GM21423 (cell line): Measurements from ENCODE around the gene PAGE2B.
"Not testable (repeated sequence)": the region's sequence is repeated elsewhere in the genome, so short reads cannot be mapped to it uniquely, and the experiment has no call there.

Source experiments
- ATAC-seq: cut with Tn5 transposase; IDR thresholded peaks from one replicate; pipeline ENCODE4 v1.9.1; 2021; ENCODE audit warnings: mild to moderate bottlenecking, moderate library complexity; ENCODE audit not compliant: unreplicated experiment

The PAGE2B gene, protein sequence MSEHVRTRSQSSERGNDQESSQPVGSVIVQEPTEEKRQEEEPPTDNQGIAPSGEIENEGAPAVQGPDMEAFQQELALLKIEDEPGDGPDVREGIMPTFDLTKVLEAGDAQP

DNA sequence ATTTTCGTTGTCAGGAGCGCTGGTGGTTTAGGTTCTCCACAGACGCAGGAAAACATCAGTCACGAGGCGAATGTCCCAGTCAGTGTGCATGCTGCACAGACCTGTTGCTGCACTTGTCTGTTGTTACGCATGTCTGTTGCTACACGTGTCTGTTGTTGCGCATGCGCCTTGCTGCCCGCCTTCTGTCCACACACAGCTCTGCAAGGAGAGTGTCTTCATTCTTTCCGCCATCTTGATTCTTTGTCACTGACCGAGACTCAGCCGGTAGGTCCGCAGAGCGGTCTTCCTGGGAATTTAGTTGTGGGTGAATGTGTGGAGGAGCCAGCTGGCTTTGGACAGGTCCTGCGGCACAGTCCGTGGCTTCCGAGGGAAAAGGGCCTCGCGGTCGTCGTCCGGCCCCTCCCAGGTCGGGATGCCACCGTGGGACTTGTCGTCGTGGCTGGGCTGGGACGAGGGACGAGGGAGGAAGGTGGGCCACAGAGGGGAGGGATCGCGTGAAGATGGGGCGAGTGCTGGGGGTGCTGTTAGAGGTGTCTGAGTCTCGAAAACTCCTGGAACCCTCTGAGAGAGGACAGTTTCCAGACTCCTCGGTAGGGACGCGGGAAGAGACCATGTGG is at the start of gene PAGE2B:
PAGE2B (plus strand) TSS at position 180 of the 617 bp plus-strand sequence. CDS start 1,012 bp downstream, outside the sequence.
- ATAC-seq: no peak

DNA sequence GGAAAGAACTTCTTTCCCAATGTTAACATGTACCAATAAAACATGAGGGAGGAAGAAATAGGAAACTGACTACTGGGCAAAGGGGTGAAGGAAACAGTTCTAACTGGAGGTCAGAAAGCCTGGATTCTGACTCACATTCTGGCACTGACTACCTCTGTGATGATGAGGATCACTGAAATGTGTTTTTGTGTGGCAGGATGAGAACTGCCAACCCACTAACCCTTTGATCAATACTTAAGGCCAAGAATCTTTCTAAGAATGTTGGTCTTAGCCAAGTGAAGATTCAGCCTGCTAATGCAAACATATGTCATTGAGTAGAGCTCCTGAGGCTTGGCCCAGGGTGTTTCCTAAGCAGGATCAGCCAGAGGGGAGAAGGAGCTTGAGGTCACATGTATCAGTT is 48.7 kb upstream of the PAGE2B start:
- no peak for ATAC-seq

DNA sequence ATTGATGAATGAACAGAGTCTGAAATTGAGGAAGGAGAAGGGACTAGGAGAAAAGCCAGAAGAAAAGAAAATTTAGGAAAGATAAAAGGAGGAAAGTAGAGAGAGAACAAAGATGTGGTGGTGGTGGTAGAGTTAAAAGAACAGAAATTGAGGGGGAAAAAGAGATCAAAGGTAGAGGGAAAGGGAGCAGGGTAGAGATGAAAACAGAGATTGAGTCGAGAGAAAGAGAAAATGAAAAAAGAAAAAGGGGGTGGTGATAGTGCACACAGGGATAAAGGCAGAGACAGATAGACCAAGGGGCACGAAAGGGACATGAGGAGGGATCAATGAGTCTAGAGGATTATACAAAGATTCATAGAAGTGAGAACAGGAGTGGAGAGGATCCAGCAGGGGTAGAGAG is 48.0 kb upstream of the PAGE2B start:
- no peak for ATAC-seq

DNA sequence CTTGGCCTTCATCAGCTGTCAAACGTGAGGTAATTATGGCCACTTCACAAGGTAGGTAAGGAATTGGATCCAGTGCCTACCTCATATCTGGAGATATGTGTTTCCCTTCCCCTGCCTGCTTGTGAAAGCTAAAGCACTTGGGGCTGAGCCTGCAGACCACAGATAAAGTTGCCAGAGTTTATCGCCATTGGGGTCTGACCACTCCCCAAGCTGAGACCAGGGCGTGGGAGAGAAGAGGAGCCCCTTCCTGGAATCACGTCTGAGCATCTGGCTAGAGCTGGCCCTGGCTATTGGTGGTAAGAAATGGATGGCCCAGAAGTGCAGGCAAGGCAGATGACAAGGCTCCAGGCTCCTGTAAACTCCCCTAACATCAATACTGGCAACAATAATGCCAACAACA is 46.8 kb upstream of the PAGE2B start:
- no peak for ATAC-seq

DNA sequence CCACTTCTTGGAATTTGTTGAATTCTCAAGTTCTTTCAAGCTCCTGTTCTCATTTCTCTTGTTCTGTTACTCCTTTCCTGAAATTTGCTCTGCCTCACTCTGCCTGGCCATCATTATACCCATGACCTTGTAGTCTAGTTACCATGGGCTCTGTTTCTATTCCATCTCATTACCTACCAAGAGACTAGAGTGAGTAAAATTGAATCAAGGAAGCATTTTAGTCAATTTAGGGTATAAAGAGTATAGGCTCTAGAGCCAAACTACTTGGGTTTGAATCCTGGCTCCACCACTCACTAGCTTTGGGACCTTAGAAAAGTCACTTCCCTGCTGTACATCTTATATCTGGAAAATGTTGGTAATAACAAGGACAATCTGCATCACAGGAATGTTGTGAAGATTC is 46.2 kb upstream of the PAGE2B start:
- no peak for ATAC-seq

DNA sequence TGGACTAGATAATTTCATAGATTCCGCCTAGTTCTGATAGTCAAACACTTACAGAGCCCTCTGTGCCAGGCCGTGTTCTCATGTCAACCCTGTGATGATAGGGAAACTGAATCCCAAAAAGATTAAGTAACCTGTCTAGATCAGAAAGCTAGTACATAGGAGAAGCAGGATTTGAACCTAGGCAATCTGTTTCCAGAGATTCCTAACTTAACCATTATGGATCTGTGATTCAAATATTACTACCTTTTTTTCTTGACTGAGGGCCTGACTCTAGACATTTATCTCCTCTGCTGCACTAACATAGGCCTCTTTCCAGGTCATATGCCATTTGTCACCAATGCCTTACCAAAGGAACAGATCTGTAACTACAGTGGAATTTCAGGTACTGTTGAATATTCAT is 45.5 kb upstream of the PAGE2B start:
- ATAC-seq: no peak

DNA sequence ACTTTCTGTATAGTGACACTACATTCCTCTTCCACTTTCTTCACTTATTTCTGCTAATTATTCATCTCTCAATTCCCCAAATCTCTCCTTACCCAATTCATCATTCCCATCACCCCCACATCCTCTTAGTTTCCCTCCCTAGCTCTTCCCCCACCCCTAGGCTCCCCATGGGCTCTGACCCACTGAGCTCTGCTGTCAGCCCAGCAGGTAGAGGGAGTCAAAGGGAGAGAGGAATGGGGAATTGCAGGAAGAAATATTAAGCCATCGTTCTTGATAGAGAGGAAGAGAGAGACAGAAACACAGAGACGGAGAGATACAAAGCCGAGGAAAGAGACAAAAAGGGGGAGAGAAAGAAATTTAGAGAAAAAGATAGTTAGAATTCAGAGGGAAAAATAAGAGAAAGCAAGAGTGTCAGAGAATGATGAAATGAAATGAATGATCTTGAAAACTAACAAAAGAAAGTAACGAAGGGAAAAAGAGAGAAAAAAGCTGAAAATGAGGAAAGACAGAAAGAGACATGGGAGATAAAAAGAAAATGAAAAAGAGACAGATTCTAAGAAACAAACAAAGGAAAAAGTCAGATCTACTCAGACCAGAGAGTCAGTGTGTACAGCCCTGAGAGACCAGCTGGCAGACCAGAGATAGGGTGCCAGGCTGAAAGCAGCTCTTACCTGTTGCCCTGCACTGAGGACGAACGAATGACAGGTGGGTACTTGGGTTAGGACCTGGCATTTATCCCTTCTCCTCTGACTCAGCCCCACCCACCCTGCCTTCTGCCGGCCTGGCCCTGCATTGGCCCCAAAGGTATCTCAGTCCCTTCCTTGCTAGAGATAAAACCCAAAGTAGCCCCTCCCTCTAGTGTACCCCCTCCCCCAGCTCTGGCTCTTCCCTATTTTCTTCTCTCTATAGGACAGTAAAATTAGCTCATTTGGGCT is 44.3 kb upstream of the PAGE2B start, which contains the start of gene ALAS2:
ALAS2 (minus strand) TSS at position 707 of the 935 bp plus-strand sequence. CDS start 4,977 bp downstream, outside the sequence.
- ATAC-seq: no peak

DNA sequence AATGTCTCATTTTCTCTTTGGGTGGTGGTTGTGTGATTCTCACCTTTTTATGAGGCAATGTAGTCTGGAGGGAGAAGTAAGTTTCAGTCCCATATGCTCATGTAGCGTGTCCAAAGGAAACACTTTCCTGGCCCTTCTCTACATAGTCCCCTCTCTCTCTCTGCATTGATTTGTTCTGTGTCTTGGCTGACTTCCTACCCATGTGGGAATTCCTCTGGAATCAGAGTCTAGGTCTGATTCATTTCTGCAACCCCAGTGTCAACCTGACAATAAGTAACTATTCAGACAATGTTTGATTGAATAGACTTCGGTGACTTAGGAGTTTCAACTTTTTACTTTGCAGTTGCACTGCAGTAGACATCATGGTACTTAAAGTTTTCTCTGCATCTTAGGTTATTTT is 41.4 kb upstream of the PAGE2B start:
- ATAC-seq: no peak

DNA sequence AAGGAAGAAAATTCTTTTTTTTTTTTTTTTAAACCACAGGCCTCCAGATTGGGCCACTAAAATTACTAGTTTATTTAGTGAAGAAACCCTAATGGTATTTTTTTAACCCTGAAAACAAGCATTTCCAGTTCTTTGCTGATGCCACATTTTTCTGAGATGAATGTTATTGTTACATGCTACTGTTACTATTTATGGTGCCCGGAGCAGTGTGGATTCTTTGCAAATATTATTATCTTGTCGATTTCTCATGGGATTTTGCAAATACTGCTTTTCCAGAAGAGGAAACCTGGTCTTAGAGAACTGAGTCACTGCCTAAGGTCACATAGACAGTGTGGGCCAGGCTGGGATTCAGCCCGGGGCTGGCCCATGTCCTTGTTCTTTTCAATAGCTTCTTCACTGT is 35.4 kb upstream of the PAGE2B start:
- ATAC-seq: no peak

DNA sequence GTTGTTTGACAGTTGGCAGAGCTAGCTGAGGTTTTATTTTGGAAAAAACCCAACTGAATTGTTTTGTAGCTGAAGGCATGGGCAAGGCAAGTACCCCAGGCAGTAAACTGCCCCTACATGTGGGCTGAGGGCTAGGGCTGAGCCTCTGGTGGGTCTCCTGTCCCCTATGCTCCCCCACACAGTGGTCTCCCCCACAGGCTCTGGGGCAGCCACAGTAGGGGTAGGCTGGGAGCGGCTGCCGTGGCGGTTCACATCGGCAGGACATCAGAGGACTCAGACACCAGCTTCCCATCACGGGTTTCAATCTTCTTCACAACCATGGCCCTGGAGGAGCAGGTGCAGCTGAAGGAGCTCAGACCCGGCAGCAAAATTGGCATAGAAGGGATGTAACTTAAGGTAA is 33.3 kb upstream of the PAGE2B start:
- no peak for ATAC-seq

DNA sequence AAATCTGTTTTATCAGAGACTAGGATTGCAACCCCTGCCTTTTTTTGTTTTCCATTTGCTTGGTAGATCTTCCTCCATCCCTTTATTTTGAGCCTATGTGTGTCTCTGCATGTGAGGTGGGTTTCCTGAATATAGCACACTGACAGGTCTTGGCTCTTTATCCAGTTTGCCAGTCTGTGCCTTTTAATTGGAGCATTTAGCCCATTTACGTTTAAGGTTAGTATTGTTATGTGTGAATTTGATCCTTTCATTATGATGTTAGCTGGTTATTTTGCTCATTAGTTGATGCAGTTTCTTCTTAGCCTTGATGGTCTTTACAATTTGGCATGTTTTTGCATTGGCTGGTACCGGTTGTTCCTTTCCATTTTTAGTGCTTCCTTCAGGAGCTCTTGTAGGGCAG is 24.2 kb upstream of the PAGE2B start:
- ATAC-seq: not testable (repeated sequence)

DNA sequence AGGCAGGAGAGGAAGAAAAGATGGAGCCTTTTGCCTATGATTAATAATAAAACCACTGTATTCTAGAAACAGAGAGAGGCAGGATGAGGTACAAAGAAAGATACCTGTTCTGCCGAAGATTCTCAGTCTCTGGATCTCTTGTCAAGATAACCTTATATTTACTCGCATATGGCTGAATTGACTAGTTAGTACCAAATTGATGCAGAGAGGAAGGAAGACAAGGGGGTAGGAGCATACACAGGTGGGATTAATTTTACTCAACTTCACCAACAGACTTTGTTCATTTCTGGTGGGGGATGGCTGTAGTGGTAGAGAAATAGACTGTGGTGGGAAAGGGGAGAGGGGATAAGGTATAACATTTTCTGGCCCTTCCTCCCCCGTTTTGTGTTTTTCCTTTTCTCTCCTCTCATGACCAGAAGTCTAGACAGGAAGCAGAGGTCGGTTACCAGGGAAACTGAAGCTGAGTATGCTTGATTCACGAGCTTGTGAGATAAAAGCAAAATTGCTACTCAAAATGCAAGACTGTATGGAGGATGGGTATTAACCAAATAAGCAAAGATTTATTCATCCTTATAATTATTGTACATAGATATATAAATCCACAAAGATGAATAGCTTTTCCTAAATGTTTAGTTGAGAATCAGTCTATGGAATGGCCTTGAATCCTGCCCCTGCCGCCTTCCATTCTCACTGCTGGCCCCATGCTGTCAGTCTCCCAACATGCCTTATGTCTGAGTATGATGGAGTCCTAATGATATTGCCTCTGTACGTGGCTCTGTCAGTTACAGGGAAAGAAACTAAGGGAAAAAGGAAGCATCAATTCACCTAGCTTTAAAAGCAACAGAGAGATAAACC is 17.8 kb upstream of the PAGE2B start:
- no peak for ATAC-seq

DNA sequence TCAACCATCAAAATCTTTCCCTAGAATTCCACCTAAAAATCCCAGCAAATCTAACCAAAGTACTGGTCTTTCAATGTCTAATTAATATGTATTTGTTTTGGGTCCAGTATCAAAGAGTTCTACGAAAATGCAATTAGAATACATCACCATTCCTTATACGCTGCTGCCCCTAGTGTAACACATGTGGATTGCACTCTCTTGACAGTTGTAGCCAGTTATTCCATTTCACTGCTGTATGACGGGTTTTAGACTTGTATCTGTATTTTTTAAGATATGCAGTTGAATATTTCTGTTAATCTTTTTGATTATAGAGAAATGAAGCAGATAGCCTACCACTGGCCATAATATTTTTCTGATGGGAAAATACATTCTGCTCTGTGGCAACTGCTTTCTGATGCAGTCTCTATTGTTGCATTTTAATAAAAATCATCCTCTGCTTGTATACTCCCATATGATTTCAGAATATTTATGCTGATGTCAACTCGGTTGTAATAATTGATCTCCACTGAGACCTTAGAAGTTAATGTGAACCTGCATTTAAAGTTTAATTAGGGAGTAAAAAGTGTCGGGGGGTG is 17.1 kb upstream of the PAGE2B start:
- ATAC-seq: no peak

DNA sequence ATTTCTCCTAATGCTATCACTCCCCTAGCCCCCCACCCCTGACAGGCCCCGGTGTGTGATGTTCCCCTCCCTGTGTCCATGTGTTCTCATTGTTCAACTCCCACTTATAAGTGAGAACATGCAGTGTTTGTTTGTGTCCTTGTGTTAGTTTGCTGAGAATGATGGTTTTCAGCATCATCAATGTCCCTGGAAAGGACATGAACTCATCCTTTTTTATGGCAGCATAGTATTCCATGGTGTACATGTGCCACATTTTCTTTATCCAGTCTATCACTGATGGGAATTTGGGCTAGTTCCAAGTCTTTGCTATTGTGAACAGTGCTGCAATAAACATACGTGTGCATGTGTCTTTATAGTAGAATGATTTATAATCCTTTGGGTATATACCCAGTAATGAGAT is 7.7 kb upstream of the PAGE2B start:
- not testable (repeated sequence) for ATAC-seq

DNA sequence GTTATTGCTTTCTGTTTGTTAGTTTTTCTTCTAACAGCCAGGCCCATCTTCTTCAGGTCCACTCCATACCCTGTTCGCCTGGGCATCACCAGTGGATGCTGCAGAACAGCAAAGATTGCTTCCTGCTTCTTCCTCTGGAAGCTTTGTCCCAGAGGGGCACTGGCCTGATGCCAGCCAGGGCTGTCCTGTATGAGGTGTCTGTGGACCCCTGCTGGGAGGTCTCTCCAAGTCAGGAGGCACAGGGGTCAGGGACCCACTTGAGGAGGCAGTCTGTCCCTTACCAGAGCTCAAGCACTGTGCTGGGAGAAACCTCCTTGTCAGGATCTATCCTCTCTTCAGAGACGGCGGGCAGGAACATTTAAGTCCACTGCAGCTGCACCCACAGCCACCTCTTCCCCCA is 2.5 kb upstream of the PAGE2B start:
- no peak for ATAC-seq

DNA sequence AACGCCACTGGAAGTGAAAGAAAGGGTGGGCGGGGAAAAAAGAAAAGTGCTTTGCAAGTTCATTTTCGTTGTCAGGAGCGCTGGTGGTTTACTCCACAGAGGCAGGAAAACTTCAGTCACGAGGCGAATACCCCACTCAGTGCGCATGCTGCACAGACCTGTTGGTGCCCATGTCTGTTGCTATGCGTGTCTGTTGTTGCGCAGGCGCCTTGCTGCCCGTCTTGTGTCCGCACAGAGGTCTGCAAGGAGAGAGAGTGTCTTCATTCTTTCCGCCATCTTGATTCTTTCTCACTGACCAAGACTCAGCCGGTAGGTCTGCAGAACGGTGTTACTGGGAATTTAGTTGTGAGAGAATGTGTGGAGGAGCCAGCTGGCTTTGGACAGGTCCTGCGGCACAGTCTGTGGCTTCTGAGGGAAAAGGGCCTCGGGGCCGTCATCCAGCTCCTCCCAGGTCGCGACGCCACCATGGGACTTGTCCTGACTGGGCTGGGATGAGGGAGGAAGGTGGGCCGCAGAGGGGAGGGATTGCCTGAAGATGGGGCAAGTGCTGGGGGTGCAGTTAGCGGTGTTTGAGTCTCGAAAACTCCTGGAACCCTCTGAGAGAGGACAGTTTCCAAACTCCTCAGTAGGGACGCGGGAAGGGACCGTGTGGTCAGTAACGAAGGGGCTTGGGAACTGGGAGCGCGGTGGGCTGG is 14.1 kb downstream of the PAGE2B start, which contains the start of gene PAGE2:
PAGE2 (plus strand) TSS at position 224 of the 695 bp plus-strand sequence. CDS start 1,003 bp downstream, outside the sequence.
- no peak for ATAC-seq

DNA sequence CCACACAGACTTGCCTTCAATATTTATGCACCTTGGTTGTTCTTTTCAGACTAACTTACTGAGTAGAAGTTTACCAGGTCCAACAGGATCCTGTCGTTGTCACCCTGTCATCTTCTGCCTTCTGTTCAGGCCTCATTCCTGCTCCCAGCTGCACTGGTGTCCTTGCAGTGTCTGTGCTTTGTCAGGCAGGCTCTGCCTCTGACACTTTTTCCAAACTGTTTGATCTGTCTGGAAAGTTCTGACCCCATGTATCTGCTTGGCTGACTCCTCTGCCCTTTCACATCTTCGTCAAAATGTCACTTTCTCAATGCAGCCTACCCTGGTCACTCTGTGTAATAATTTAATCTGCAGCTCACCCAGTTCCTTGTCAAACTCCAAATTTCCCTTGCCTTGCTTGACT is 23.9 kb downstream of the PAGE2B start:
- no peak for ATAC-seq

DNA sequence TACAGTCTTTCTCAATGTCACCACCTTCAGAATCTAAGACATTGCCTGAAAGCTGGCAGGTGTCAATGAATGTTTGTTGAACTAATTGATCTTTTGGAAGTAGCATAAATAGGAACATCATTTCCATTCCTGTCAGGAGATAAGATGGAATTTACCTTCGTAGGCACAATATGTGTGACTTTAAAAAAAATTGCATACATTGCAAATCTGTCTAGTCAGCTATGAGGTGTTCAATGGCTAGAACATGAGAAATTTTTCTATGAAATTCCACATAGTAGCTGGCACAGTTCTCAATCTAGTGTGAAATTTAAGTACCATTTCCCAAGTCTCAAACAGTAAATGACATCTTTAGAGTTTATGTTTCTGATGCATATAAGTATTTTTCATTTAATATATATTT is 24.3 kb downstream of the PAGE2B start:
- no peak for ATAC-seq

DNA sequence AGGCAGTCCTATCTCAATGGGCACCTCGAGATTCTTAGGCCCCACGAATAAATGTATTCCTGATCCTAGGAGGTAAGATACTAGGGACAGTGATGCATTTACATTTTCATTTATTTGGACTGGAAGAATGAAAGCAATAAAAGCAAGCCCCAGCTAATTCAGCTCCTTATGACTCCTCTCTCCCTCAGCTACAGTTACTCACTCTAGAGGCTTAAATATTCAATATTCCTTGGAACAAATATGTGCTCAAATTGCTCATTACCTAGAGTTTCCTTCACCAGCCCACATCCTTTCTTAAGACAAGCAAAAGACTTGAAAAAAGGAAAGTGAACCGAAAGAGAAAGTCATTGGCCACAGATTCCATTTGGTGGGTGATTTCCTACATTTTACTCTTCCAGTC is 27.9 kb downstream of the PAGE2B start:
- no peak for ATAC-seq

DNA sequence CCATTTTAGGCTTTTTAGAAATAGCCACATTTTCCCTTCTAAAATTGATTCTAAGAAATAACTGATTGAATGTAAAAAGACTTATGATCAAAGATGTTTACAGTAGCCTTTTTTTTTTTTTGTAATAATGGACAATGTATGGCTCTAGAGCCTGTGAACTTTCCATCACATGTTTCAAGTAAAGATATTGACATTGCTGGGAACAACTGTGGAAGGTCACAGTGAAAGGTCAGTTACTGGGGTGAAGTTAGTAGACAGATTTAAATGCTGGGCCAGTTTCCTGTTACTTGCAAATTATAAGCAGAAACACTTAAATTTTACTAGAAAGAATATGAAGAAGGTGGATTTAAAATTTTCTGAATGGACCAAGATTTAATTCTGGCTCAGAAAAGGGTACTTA is 32.4 kb downstream of the PAGE2B start:
- ATAC-seq: no peak
